Naive thymus-derived CD8-positive, alpha-beta T cell (primary cell): ENCODE measurements around the gene HMGCL. TPM values are rescaled to one million over a fixed set of nuclear protein-coding genes. Genes with fewer than 3 reads are reported as not detected.
"Not testable (repeated sequence)": the region's sequence is repeated elsewhere in the genome, so short reads cannot be mapped to it uniquely, and the experiment has no call there.

Experiments
- ATAC-seq, 2 donors: fragments of 150-1000 bp; cut with Tn5 transposase in 1 of 2; sonication (Bioruptor Pico), chemical (Tn5 transposase) in 1 of 2; 1 replicate in 1 of 2; 2 replicates in 1 of 2; pipeline ENCODE4 v1.10.0; 2021; ENCODE audit warnings: mild to moderate bottlenecking in 2 of 2, moderate library complexity in 2 of 2
- POLR2A ChIA-PET: fragments of 350-600 bp; sonication (Branson Sonifier 250); formaldehyde crosslinking; loops from one replicate; lab custom pipeline; 2021; ENCODE audit warnings: antibody characterized with exemption; lab: Charles Lee
- DNase-seq, 10 donors: peaks; one replicate each; pipeline versions ENCODE4 v3.0.0 to v3.0.0-alpha.2; 2020 to 2022
- H3K27ac Mint-ChIP-seq, 10 donors: one replicate each; pipeline ENCODE4 v1.8.0; 2020 to 2022; ENCODE audit warnings: mild to moderate bottlenecking in 10 of 10, mixed read lengths in 10 of 10, moderate library complexity in 4 of 10, inconsistent platforms in 1 of 10
- H3K27me3 Mint-ChIP-seq, 5 donors: one replicate each; pipeline ENCODE4 v1.8.0; 2021 to 2022; ENCODE audit warnings: mixed read lengths in 5 of 5
- H3K36me3 Mint-ChIP-seq, 3 donors: one replicate each; pipeline ENCODE4 v1.8.0; 2020 to 2022; ENCODE audit warnings: mixed read lengths in 3 of 3, mild to moderate bottlenecking in 2 of 3, inconsistent platforms in 1 of 3
- H3K4me1 Mint-ChIP-seq, 4 donors: one replicate each; pipeline ENCODE4 v1.8.0; 2021 to 2022; ENCODE audit warnings: mixed read lengths in 4 of 4
- H3K4me3 Mint-ChIP-seq, 10 donors: one replicate each; pipeline ENCODE4 v1.8.0; 2020 to 2022; ENCODE audit warnings: mild to moderate bottlenecking in 10 of 10, mixed read lengths in 10 of 10, moderate library complexity in 6 of 10, inconsistent platforms in 1 of 10
- H3K9me3 Mint-ChIP-seq, 9 donors: one replicate each; pipeline ENCODE4 v1.8.0; 2020 to 2022; ENCODE audit warnings: mixed read lengths in 9 of 9, mild to moderate bottlenecking in 3 of 9, inconsistent platforms in 1 of 9, moderate library complexity in 1 of 9
- polyA plus RNA-seq, 3 donors: library from polyadenylated mRNA; unstranded; fragments of 300-500 nt; fragmentation: Illumina TruSeq; gene quantifications; one replicate each; pipeline ENCODE4 v1.2.3, GENCODE V29; 2021
- total RNA-seq, 8 experiments: library from RNA in 2 of 8; stranded (reverse) in 2 of 8; gene quantifications; one replicate each; pipeline ENCODE4 v1.2.3 and lab custom pipeline; 2021 to 2026

Gene HMGCL
- total and polyA plus RNA-seq, 5 experiments from 2014 or later = 25.9 to 37.9 (median 34.3) TPM

GRCh38 chr1:23797478-23798448 lies 27.5 kb downstream of the HMGCL start:
- Mint-ChIP-seq H3K27ac (peak overlapping the region in 3 of 10 donors; percentile 24 to 34 (median 32)), H3K27me3 (peaks cover 0 to 1% (median 0%) of the 10 kb centered on the region in 5 donors), H3K9me3 (no peaks in the 10 kb centered on the region), H3K36me3 (peaks cover 0 to 16% (median 0%) of the 10 kb centered on the region in 3 donors), H3K4me3 (no peak overlapping the region), H3K4me1 (peaks cover 3 to 27% (median 20%) of the 10 kb centered on the region in 4 donors)
- ATAC-seq (no peak), DNase-seq (no peak)
- POLR2A ChIA-PET = interaction anchor here (0.7 to 8.3 kb wide), 3 partner anchors 7 to 179 kb away, joined by 3 to 64 read pairs (median 42); partner anchors contain the start of genes LYPLA2 and PITHD1

- H3K4me1 Mint-ChIP-seq = peaks cover 8 to 34% (median 25%) of the 10 kb centered on the region in 4 donors
- peak overlapping the region in 4 of 10 donors; percentile 2 to 90 (median 50) for H3K27ac Mint-ChIP-seq
- no peaks in the 10 kb centered on the region for H3K9me3 Mint-ChIP-seq
- H3K4me3 Mint-ChIP-seq = no peak overlapping the region
- peaks cover 0 to 16% (median 0%) of the 10 kb centered on the region in 3 donors for H3K36me3 Mint-ChIP-seq
- POLR2A ChIA-PET = interaction anchor here (8.3 kb wide), 1 partner anchor 17 kb away, joined by 42 read pairs; the partner anchor contains the start of gene PITHD1
- H3K27me3 Mint-ChIP-seq = peaks cover 0 to 1% (median 0%) of the 10 kb centered on the region in 5 donors
- ATAC-seq = no peak
- DNase-seq = no peak
These were observed 28.6 kb downstream of the HMGCL start for GRCh38 chr1:23796466-23797271.

GRCh38 chr1:23795676-23796465 lies 29.4 kb downstream of the HMGCL start:
- Mint-ChIP-seq H3K36me3 (peaks cover 0 to 16% (median 0%) of the 10 kb centered on the region in 3 donors), H3K27me3 (peaks cover 0 to 1% (median 0%) of the 10 kb centered on the region in 5 donors), H3K9me3 (no peaks in the 10 kb centered on the region), H3K27ac (peak overlapping the region in 1 of 10 donors; percentile 20), H3K4me1 (peaks cover 14 to 36% (median 28%) of the 10 kb centered on the region in 4 donors), H3K4me3 (no peak overlapping the region)
- no peak for ATAC-seq
- DNase-seq = no peak
- POLR2A ChIA-PET = interaction anchor here (8.3 kb wide), 1 partner anchor 17 kb away, joined by 42 read pairs; the partner anchor contains the start of gene PITHD1

- peak overlapping the region in 2 of 10 donors; percentile 62 to 79 for H3K27ac Mint-ChIP-seq
These were observed 30.5 kb downstream of the HMGCL start for GRCh38 chr1:23794732-23795182.

GRCh38 chr1:23793861-23794731 lies 31.1 kb downstream of the HMGCL start:
- DNase-seq (no peak), ATAC-seq (no peak)
- Mint-ChIP-seq H3K4me1 (peaks cover 14 to 37% (median 30%) of the 10 kb centered on the region in 4 donors), H3K27ac (peak overlapping the region in 5 of 10 donors; percentile 56 to 79 (median 63)), H3K36me3 (peaks cover 0 to 16% (median 0%) of the 10 kb centered on the region in 3 donors), H3K4me3 (peak overlapping the region in 1 of 10 donors; percentile 60), H3K27me3 (no peaks in the 10 kb centered on the region), H3K9me3 (no peaks in the 10 kb centered on the region)
- POLR2A ChIA-PET = interaction anchor here (1.1 to 6.8 kb wide), 4 partner anchors 7 to 186 kb away, joined by 3 to 64 read pairs (median 4); partner anchors contain the start of genes GALE, HMGCL and SRSF10

More at GRCh38 chr1:23794732-23795182, 30.5 kb downstream of the HMGCL start:
- not testable (repeated sequence) for DNase-seq, H3K27me3 Mint-ChIP-seq, ATAC-seq, H3K9me3 Mint-ChIP-seq
- POLR2A ChIA-PET = interaction anchor here (1.1 kb wide), 2 partner anchors 31 to 185 kb away, joined by 3 to 4 read pairs; partner anchors contain the start of genes HMGCL and SRSF10
- Mint-ChIP-seq H3K4me1 (peaks cover 16 to 40% (median 32%) of the 10 kb centered on the region in 4 donors), H3K36me3 (peaks cover 0 to 16% (median 0%) of the 10 kb centered on the region in 3 donors), H3K4me3 (peak overlapping the region in 1 of 10 donors; percentile 14)

GRCh38 chr1:23793018-23793781 lies 32.0 kb downstream of the HMGCL start:
- Mint-ChIP-seq H3K27me3 (no peaks in the 10 kb centered on the region), H3K4me3 (peak overlapping the region in 7 of 10 donors; percentile 33 to 60 (median 39)), H3K9me3 (no peaks in the 10 kb centered on the region), H3K36me3 (peaks cover 0 to 23% (median 0%) of the 10 kb centered on the region in 3 donors), H3K4me1 (peaks cover 14 to 39% (median 28%) of the 10 kb centered on the region in 4 donors), H3K27ac (peak overlapping the region in 9 of 10 donors; percentile 44 to 86 (median 66))
- POLR2A ChIA-PET = interaction anchor here (0.6 to 6.8 kb wide), 4 partner anchors 8 to 49 kb away, joined by 3 to 64 read pairs (median 4); partner anchors contain the start of gene GALE
- DNase-seq (peak in 7 of 10 donors; percentile 30 to 49 (median 38)), ATAC-seq (peak; percentile 18 to 20)

GRCh38 chr1:23792151-23792945 lies 32.9 kb downstream of the HMGCL start:
- Mint-ChIP-seq H3K27ac (peak overlapping the region in 8 of 10 donors; percentile 93 to 99 (median 96)), H3K27me3 (no peaks in the 10 kb centered on the region), H3K9me3 (no peaks in the 10 kb centered on the region), H3K4me3 (peak overlapping the region; percentile 83 to 100 (median 96)), H3K36me3 (peaks cover 0 to 32% (median 0%) of the 10 kb centered on the region in 3 donors), H3K4me1 (peaks cover 14 to 39% (median 28%) of the 10 kb centered on the region in 4 donors)
- ATAC-seq (no peak), DNase-seq (no peak)
- POLR2A ChIA-PET = interaction anchor here (0.6 to 6.8 kb wide), 7 partner anchors 8 to 48 kb away, joined by 3 to 64 read pairs (median 4); partner anchors contain the start of genes GALE and PITHD1

GRCh38 chr1:23791516-23792047 lies 33.6 kb downstream of the HMGCL start:
- Mint-ChIP-seq H3K4me1 (peaks cover 14 to 39% (median 28%) of the 10 kb centered on the region in 4 donors), H3K36me3 (peaks cover 0 to 34% (median 8%) of the 10 kb centered on the region in 3 donors), H3K27me3 (no peaks in the 10 kb centered on the region), H3K9me3 (no peaks in the 10 kb centered on the region), H3K27ac (peak overlapping the region; percentile 93 to 99 (median 96)), H3K4me3 (peak overlapping the region; percentile 83 to 100 (median 96))
- DNase-seq (peak in 4 of 10 donors; percentile 29 to 45 (median 36)), ATAC-seq (peak; percentile 41 to 48)
- POLR2A ChIA-PET = interaction anchor here (0.8 to 6.8 kb wide), 7 partner anchors 9 to 34 kb away, joined by 3 to 64 read pairs (median 6); partner anchors contain the start of genes GALE, HMGCL and PITHD1
